Activated T-helper 2 cell treated with anti-CD3 and anti-CD28 coated beads, Interferon-gamma antibody, Interleukin-2, Interleukin-4, amounts not matched to agents 10 μg/mL and 5 μg/mL and 100 μg/mL, durations not matched to agents 14 hours and 24 hours and 36 hours (primary cell): ENCODE results near the gene TM2D3. TPM values are rescaled to one million over a fixed set of nuclear protein-coding genes. Genes with fewer than 3 reads are reported as not detected.
"Not testable (repeated sequence)": the region's sequence is repeated elsewhere in the genome, so short reads cannot be mapped to it uniquely, and the experiment has no call there.

Experiments
- DNase-seq: peaks from one replicate; pipeline ENCODE4 v3.0.0; 2021; ENCODE audit warnings: low spot score
- H3K27ac Mint-ChIP-seq: one replicate; pipeline ENCODE4 v1.8.0; 2021; ENCODE audit warnings: mixed read lengths
- H3K27me3 Mint-ChIP-seq: one replicate; pipeline ENCODE4 v1.8.0; 2021; ENCODE audit warnings: low read depth, mixed read lengths
- H3K36me3 Mint-ChIP-seq: one replicate; pipeline ENCODE4 v1.8.0; 2021; ENCODE audit warnings: low read depth, mixed read lengths
- H3K4me1 Mint-ChIP-seq: one replicate; pipeline ENCODE4 v1.8.0; 2021; ENCODE audit warnings: low read depth, mixed read lengths
- H3K4me3 Mint-ChIP-seq: one replicate; pipeline ENCODE4 v1.8.0; 2021; ENCODE audit warnings: low read depth, mild to moderate bottlenecking, moderate library complexity, mixed read lengths
- H3K9me3 Mint-ChIP-seq: one replicate; pipeline ENCODE4 v1.8.0; 2021; ENCODE audit warnings: mixed read lengths
- intact Hi-C: fragments of 100-400 bp; cut with micrococcal nuclease; formaldehyde crosslinking; loops from one replicate; pipeline ENCODE4 v1.15.1; 2023
- total RNA-seq: library from RNA; stranded (reverse); gene quantifications from 2 replicates; pipeline ENCODE4 v1.2.3, GENCODE V29; 2022

Gene TM2D3
- total RNA-seq, 1 donor from 2014 or later, result 42.6 TPM

- intact Hi-C loops, result no loop called here
- H3K27me3 Mint-ChIP-seq, result no peaks in the 10 kb centered on the region
- H3K4me1 Mint-ChIP-seq, result peaks cover 3% of the 10 kb centered on the region
- H3K4me3 Mint-ChIP-seq, result no peak overlapping the region
- H3K27ac Mint-ChIP-seq, result no peak overlapping the region
- no peaks in the 10 kb centered on the region for H3K9me3 Mint-ChIP-seq
- DNase-seq, result no peak
- H3K36me3 Mint-ChIP-seq, result peaks cover 20% of the 10 kb centered on the region
These were observed 16.0 kb downstream of the TM2D3 start for GRCh38 chr15:101635944-101636727.

- H3K36me3 Mint-ChIP-seq, result no peaks in the 10 kb centered on the region
- no peaks in the 10 kb centered on the region for H3K4me1 Mint-ChIP-seq
- H3K9me3 Mint-ChIP-seq, result no peaks in the 10 kb centered on the region
- intact Hi-C loops, result no loop called here
- H3K27me3 Mint-ChIP-seq, result no peaks in the 10 kb centered on the region
- H3K27ac Mint-ChIP-seq, result no peak overlapping the region
- H3K4me3 Mint-ChIP-seq, result no peak overlapping the region
- DNase-seq, result no peak
These were observed 18.8 kb downstream of the TM2D3 start for GRCh38 chr15:101633356-101633755.

GRCh38 chr15:101626729-101627128 is 25.5 kb downstream of the TM2D3 start:
- H3K27ac Mint-ChIP-seq, H3K27me3 Mint-ChIP-seq, H3K9me3 Mint-ChIP-seq, DNase-seq, intact Hi-C loops, H3K4me3 Mint-ChIP-seq, H3K36me3 Mint-ChIP-seq: not testable (repeated sequence)
- peaks cover 15% of the 10 kb centered on the region for H3K4me1 Mint-ChIP-seq

- H3K27ac Mint-ChIP-seq, result no peak overlapping the region
- intact Hi-C loops, result no loop called here
- H3K4me1 Mint-ChIP-seq, result peaks cover 15% of the 10 kb centered on the region
- H3K9me3 Mint-ChIP-seq, result peaks cover 6% of the 10 kb centered on the region
- H3K27me3 Mint-ChIP-seq, result no peaks in the 10 kb centered on the region
- H3K4me3 Mint-ChIP-seq, result no peak overlapping the region
- no peak for DNase-seq
- H3K36me3 Mint-ChIP-seq, result peaks cover 9% of the 10 kb centered on the region
These were observed 26.2 kb downstream of the TM2D3 start for GRCh38 chr15:101625980-101626379.

GRCh38 chr15:101625184-101625583 is 27.0 kb downstream of the TM2D3 start:
- H3K4me1 Mint-ChIP-seq, result peaks cover 15% of the 10 kb centered on the region
- no peak overlapping the region for H3K27ac Mint-ChIP-seq
- H3K27me3 Mint-ChIP-seq, result no peaks in the 10 kb centered on the region
- no peak for DNase-seq
- H3K4me3 Mint-ChIP-seq, result no peak overlapping the region
- H3K9me3 Mint-ChIP-seq, result peaks cover 6% of the 10 kb centered on the region
- H3K36me3 Mint-ChIP-seq, result peaks cover 9% of the 10 kb centered on the region
- intact Hi-C loops, result no loop called here

GRCh38 chr15:101623367-101624304 is 28.5 kb downstream of the TM2D3 start:
- DNase-seq, result no peak
- intact Hi-C loops, result no loop called here
- Mint-ChIP-seq H3K9me3 (peaks cover 6% of the 10 kb centered on the region), H3K36me3 (peaks cover 9% of the 10 kb centered on the region), H3K27ac (peak overlapping the region; percentile 9), H3K4me3 (no peak overlapping the region), H3K27me3 (no peaks in the 10 kb centered on the region), H3K4me1 (peaks cover 15% of the 10 kb centered on the region)

- Mint-ChIP-seq H3K4me1 (peaks cover 15% of the 10 kb centered on the region), H3K4me3 (no peak overlapping the region), H3K27ac (no peak overlapping the region), H3K27me3 (no peaks in the 10 kb centered on the region), H3K36me3 (peaks cover 9% of the 10 kb centered on the region), H3K9me3 (peaks cover 6% of the 10 kb centered on the region)
- DNase-seq, result no peak
- intact Hi-C loops, result no loop called here
These were observed 30.2 kb downstream of the TM2D3 start for GRCh38 chr15:101621961-101622360.

GRCh38 chr15:101620671-101621070 is 31.5 kb downstream of the TM2D3 start:
- H3K9me3 Mint-ChIP-seq, result peaks cover 6% of the 10 kb centered on the region
- no peak overlapping the region for H3K4me3 Mint-ChIP-seq
- peaks cover 5% of the 10 kb centered on the region for H3K36me3 Mint-ChIP-seq
- H3K27ac Mint-ChIP-seq, result no peak overlapping the region
- peaks cover 12% of the 10 kb centered on the region for H3K4me1 Mint-ChIP-seq
- H3K27me3 Mint-ChIP-seq, result no peaks in the 10 kb centered on the region
- no peak for DNase-seq
- intact Hi-C loops, result no loop called here

GRCh38 chr15:101619615-101619865 is 32.6 kb downstream of the TM2D3 start:
- no peak for DNase-seq
- peaks cover 6% of the 10 kb centered on the region for H3K9me3 Mint-ChIP-seq
- no peaks in the 10 kb centered on the region for H3K27me3 Mint-ChIP-seq
- intact Hi-C loops, result no loop called here
- peaks cover 5% of the 10 kb centered on the region for H3K36me3 Mint-ChIP-seq
- no peak overlapping the region for H3K27ac Mint-ChIP-seq
- H3K4me1 Mint-ChIP-seq, result peaks cover 12% of the 10 kb centered on the region
- H3K4me3 Mint-ChIP-seq, result no peak overlapping the region

- no peak overlapping the region for H3K27ac Mint-ChIP-seq
- peaks cover 11% of the 10 kb centered on the region for H3K4me1 Mint-ChIP-seq
- intact Hi-C loops, result no loop called here
- no peak for DNase-seq
- H3K9me3 Mint-ChIP-seq, result peaks cover 6% of the 10 kb centered on the region
- peaks cover 5% of the 10 kb centered on the region for H3K36me3 Mint-ChIP-seq
- H3K4me3 Mint-ChIP-seq, result no peak overlapping the region
- H3K27me3 Mint-ChIP-seq, result no peaks in the 10 kb centered on the region
These were observed 33.1 kb downstream of the TM2D3 start for GRCh38 chr15:101618851-101619614.

- Mint-ChIP-seq H3K9me3 (peaks cover under 1% of the 10 kb centered on the region), H3K36me3 (no peaks in the 10 kb centered on the region), H3K27me3 (no peaks in the 10 kb centered on the region), H3K27ac (no peak overlapping the region), H3K4me1 (peaks cover 4% of the 10 kb centered on the region), H3K4me3 (no peak overlapping the region)
- intact Hi-C loops, result no loop called here
- DNase-seq, result no peak
These were observed 34.1 kb downstream of the TM2D3 start for GRCh38 chr15:101618076-101618475.

GRCh38 chr15:101617390-101617965 is 34.7 kb downstream of the TM2D3 start:
- Mint-ChIP-seq H3K9me3 (no peaks in the 10 kb centered on the region), H3K27me3 (no peaks in the 10 kb centered on the region), H3K36me3 (no peaks in the 10 kb centered on the region), H3K27ac (no peak overlapping the region), H3K4me1 (peaks cover 4% of the 10 kb centered on the region), H3K4me3 (no peak overlapping the region)
- intact Hi-C loops, result no loop called here
- DNase-seq, result no peak
